ENCODE results near the gene MARCHF6. TPM values are rescaled to one million over a fixed set of nuclear protein-coding genes. Genes with fewer than 3 reads are reported as not detected.
A peak's percentile ranks its signal among the peaks of the same experiment; 100 is the strongest.

MARCHF6 gene
- total and polyA plus RNA-seq, 9 of the 15 experiments (the other 6 are each of a cell fraction or from before 2014, with no cell fraction given): 74.1 to 456 (median 116) TPM

DNA sequence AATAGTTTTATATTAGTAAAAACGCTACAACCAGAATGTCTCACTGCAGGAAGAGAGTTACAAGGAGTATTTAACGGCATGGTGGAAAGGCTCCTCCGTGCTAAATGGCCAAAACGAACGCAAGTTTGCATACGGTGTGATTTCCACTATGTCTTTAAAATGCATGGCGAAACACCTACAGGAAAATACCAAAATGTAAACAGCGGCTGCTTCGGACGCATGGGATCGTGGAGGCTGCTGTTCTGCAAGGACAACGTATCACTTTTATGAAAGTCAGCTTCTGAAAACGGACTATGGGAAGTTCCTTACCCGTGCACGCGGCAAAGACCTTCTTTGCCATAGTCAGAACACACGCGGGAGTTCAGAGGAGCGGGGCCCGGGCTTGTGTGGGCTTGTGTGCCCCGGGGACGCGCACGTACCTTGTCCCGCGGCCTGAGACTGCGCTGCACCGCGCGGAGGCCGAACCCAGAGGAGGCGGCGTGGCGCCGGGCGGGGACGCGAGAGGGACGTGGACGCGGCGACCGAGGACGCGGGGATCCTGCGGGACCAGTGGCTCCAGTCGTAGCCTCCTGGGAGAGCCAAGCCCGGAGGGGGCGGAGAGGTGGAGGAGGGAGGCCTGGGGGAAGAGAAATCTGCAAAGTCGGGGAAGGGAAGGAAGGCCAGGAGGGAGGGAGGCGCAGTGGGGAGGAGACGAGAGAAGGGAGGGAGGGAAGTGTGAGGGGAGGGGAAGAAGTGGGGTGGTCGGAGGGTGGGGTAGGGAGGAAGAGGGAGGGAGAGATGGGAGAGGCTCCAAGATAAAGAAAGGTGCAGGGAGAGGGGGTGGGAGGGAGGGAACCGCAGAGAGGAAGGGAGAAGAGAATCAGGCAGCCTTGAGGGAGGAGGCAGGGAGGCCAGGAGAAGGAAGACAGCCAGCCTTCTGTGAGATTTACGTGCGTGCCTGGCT is 46.0 kb upstream of the MARCHF6 start, which contains the start of gene CMBL (continued):
- TF ChIP-seq, protein P1, sequence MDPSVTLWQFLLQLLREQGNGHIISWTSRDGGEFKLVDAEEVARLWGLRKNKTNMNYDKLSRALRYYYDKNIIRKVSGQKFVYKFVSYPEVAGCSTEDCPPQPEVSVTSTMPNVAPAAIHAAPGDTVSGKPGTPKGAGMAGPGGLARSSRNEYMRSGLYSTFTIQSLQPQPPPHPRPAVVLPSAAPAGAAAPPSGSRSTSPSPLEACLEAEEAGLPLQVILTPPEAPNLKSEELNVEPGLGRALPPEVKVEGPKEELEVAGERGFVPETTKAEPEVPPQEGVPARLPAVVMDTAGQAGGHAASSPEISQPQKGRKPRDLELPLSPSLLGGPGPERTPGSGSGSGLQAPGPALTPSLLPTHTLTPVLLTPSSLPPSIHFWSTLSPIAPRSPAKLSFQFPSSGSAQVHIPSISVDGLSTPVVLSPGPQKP (CRISPR knock-in tag; IDR thresholded peaks at IDR 0.05): no peak
- TF ChIP-seq KAT7 (CRISPR knock-in tag; IDR thresholded peaks at IDR 0.05; ENCODE audit: borderline replicate concordance) (peak; percentile 97), CHD4 (IDR thresholded peaks at IDR 0.05; ENCODE audit: insufficient read depth, insufficient replicate concordance, low read depth, low read length, poor library complexity, severe bottlenecking) (no peak), CREB1 (IDR thresholded peaks at IDR 0.05) (peak; percentile 49; the same call in 1 of the 2 replicates), CREB1 (CRISPR knock-in tag; IDR thresholded peaks at IDR 0.05) (peak; percentile 70), TFAM (CRISPR knock-in tag; conservative IDR thresholded peaks at IDR 0.05) (no peak), NELFE (IDR thresholded peaks at IDR 0.05; ENCODE audit: insufficient read depth, insufficient read length) (no peak), ZNF263 (CRISPR knock-in tag; IDR thresholded peaks at IDR 0.05; ENCODE audit: borderline replicate concordance) (peak; percentile 75), NCOA2 (IDR thresholded peaks at IDR 0.05; ENCODE audit: partially characterized antibody in 2 of 2) (no peak), POLR2A (conservative IDR thresholded peaks at IDR 0.05) (peak; percentile 86), NFE2 (IDR thresholded peaks at IDR 0.05; ENCODE audit: low read depth) (peak; percentile 20; the same call in 1 of the 2 replicates), CHCHD3 (CRISPR knock-in tag; IDR thresholded peaks at IDR 0.05) (0 out of 2 replicates have a peak, but pooled peaks have one; percentile 37), TCF7L2 (IDR thresholded peaks at IDR 0.05; ENCODE audit: low read depth, low read length) (no peak), ZNF76 (CRISPR knock-in tag; IDR thresholded peaks at IDR 0.05; ENCODE audit: borderline replicate concordance) (0 out of 2 replicates have a peak, but pooled peaks have one; percentile 30), RBM14 (IDR thresholded peaks at IDR 0.05; ENCODE audit: borderline replicate concordance, insufficient read depth, low read depth, low read length) (no peak), NFXL1 (CRISPR knock-in tag; IDR thresholded peaks at IDR 0.05) (no peak), POLR2G (IDR thresholded peaks at IDR 0.05; ENCODE audit: low read depth, low read length) (peak; percentile 93)
- TF ChIP-seq, protein P2, sequence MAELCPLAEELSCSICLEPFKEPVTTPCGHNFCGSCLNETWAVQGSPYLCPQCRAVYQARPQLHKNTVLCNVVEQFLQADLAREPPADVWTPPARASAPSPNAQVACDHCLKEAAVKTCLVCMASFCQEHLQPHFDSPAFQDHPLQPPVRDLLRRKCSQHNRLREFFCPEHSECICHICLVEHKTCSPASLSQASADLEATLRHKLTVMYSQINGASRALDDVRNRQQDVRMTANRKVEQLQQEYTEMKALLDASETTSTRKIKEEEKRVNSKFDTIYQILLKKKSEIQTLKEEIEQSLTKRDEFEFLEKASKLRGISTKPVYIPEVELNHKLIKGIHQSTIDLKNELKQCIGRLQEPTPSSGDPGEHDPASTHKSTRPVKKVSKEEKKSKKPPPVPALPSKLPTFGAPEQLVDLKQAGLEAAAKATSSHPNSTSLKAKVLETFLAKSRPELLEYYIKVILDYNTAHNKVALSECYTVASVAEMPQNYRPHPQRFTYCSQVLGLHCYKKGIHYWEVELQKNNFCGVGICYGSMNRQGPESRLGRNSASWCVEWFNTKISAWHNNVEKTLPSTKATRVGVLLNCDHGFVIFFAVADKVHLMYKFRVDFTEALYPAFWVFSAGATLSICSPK (IDR thresholded peaks at IDR 0.05; ENCODE audit: borderline replicate concordance): no peak
- TF ChIP-seq, protein P3, sequence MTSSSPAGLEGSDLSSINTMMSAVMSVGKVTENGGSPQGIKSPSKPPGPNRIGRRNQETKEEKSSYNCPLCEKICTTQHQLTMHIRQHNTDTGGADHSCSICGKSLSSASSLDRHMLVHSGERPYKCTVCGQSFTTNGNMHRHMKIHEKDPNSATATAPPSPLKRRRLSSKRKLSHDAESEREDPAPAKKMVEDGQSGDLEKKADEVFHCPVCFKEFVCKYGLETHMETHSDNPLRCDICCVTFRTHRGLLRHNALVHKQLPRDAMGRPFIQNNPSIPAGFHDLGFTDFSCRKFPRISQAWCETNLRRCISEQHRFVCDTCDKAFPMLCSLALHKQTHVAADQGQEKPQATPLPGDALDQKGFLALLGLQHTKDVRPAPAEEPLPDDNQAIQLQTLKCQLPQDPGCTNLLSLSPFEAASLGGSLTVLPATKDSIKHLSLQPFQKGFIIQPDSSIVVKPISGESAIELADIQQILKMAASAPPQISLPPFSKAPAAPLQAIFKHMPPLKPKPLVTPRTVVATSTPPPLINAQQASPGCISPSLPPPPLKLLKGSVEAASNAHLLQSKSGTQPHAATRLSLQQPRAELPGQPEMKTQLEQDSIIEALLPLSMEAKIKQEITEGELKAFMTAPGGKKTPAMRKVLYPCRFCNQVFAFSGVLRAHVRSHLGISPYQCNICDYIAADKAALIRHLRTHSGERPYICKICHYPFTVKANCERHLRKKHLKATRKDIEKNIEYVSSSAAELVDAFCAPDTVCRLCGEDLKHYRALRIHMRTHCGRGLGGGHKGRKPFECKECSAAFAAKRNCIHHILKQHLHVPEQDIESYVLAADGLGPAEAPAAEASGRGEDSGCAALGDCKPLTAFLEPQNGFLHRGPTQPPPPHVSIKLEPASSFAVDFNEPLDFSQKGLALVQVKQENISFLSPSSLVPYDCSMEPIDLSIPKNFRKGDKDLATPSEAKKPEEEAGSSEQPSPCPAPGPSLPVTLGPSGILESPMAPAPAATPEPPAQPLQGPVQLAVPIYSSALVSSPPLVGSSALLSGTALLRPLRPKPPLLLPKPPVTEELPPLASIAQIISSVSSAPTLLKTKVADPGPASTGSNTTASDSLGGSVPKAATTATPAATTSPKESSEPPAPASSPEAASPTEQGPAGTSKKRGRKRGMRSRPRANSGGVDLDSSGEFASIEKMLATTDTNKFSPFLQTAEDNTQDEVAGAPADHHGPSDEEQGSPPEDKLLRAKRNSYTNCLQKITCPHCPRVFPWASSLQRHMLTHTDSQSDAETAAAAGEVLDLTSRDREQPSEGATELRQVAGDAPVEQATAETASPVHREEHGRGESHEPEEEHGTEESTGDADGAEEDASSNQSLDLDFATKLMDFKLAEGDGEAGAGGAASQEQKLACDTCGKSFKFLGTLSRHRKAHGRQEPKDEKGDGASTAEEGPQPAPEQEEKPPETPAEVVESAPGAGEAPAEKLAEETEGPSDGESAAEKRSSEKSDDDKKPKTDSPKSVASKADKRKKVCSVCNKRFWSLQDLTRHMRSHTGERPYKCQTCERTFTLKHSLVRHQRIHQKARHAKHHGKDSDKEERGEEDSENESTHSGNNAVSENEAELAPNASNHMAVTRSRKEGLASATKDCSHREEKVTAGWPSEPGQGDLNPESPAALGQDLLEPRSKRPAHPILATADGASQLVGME (CRISPR knock-in tag; IDR thresholded peaks at IDR 0.05): peak; percentile 86
